ENCODE measurements around the gene MCM10. TPM values are rescaled to one million over a fixed set of nuclear protein-coding genes. Genes with fewer than 3 reads are reported as not detected.
"Not testable (repeated sequence)": the region's sequence is repeated elsewhere in the genome, so short reads cannot be mapped to it uniquely, and the experiment has no call there.

The MCM10 gene
- polyA plus RNA-seq, 2 donors: 1.4 to 2.6 TPM

- WGBS, 2 donors: 91 to 95% methylated on average over 8 of the region's 8 CpGs
- Histone ChIP-seq H3K4me3 (ENCODE audit: low read depth in 1 of 2, low read length in 2 of 2) (no peak overlapping the region), H3K36me3 (ENCODE audit: control insufficient read depth in 2 of 2, insufficient read depth in 2 of 2, low read length in 1 of 2) (no peaks in the 10 kb centered on the region), H3K9me3 (ENCODE audit: control insufficient read depth in 2 of 2, insufficient read depth in 1 of 2, low read depth in 1 of 2, low read length in 1 of 2) (no peaks in the 10 kb centered on the region), H3K27me3 (ENCODE audit: control insufficient read depth in 1 of 2, insufficient read depth in 2 of 2, low read length in 2 of 2) (no peaks in the 10 kb centered on the region), H3K27ac (ENCODE audit: low read depth in 2 of 2, low read length in 1 of 2) (no peak overlapping the region), H3K4me1 (ENCODE audit: control insufficient read depth in 2 of 2, insufficient read depth in 2 of 2, low read length in 1 of 2) (no peaks in the 10 kb centered on the region)
Measured at GRCh38 chr10:13225601-13226000, 64.2 kb downstream of the MCM10 start.

- WGBS, 2 donors: 82 to 85% methylated on average over 5 of the region's 5 CpGs
- H3K27me3 ChIP-seq (ENCODE audit: control insufficient read depth in 1 of 2, insufficient read depth in 2 of 2, low read length in 2 of 2): no peaks in the 10 kb centered on the region
- no peaks in the 10 kb centered on the region for H3K9me3 ChIP-seq (ENCODE audit: control insufficient read depth in 2 of 2, insufficient read depth in 1 of 2, low read depth in 1 of 2, low read length in 1 of 2)
- H3K27ac ChIP-seq (ENCODE audit: low read depth in 2 of 2, low read length in 1 of 2): no peak overlapping the region
- no peaks in the 10 kb centered on the region for H3K4me1 ChIP-seq (ENCODE audit: control insufficient read depth in 2 of 2, insufficient read depth in 2 of 2, low read length in 1 of 2)
- H3K4me3 ChIP-seq (ENCODE audit: low read depth in 1 of 2, low read length in 2 of 2): no peak overlapping the region
- no peaks in the 10 kb centered on the region for H3K36me3 ChIP-seq (ENCODE audit: control insufficient read depth in 2 of 2, insufficient read depth in 2 of 2, low read length in 1 of 2)
Measured at GRCh38 chr10:13227031-13227430, 65.7 kb downstream of the MCM10 start.

GRCh38 chr10:13231190-13231589 lies 69.8 kb downstream of the MCM10 start:
- WGBS, 2 donors: 68 to 69% methylated on average over 9 of the region's 9 CpGs
- no peak overlapping the region for H3K4me3 ChIP-seq (ENCODE audit: low read depth in 1 of 2, low read length in 2 of 2)

GRCh38 chr10:13231808-13232207 lies 70.5 kb downstream of the MCM10 start:
- 72 to 77% methylated on average over 6 of the region's 6 CpGs for WGBS, 2 donors
- H3K27ac ChIP-seq (ENCODE audit: low read depth in 2 of 2, low read length in 1 of 2): no peak overlapping the region
- H3K27me3 ChIP-seq (ENCODE audit: control insufficient read depth in 1 of 2, insufficient read depth in 2 of 2, low read length in 2 of 2): no peaks in the 10 kb centered on the region
- no peaks in the 10 kb centered on the region for H3K4me1 ChIP-seq (ENCODE audit: control insufficient read depth in 2 of 2, insufficient read depth in 2 of 2, low read length in 1 of 2)
- no peaks in the 10 kb centered on the region for H3K36me3 ChIP-seq (ENCODE audit: control insufficient read depth in 2 of 2, insufficient read depth in 2 of 2, low read length in 1 of 2)
- H3K9me3 ChIP-seq (ENCODE audit: control insufficient read depth in 2 of 2, insufficient read depth in 1 of 2, low read depth in 1 of 2, low read length in 1 of 2): no peaks in the 10 kb centered on the region
- no peak overlapping the region for H3K4me3 ChIP-seq (ENCODE audit: low read depth in 1 of 2, low read length in 2 of 2)

More at GRCh38 chr10:13231190-13231589, 69.8 kb downstream of the MCM10 start:
- no peaks in the 10 kb centered on the region for H3K9me3 ChIP-seq (ENCODE audit: control insufficient read depth in 2 of 2, insufficient read depth in 1 of 2, low read depth in 1 of 2, low read length in 1 of 2)
- H3K27me3 ChIP-seq (ENCODE audit: control insufficient read depth in 1 of 2, insufficient read depth in 2 of 2, low read length in 2 of 2): no peaks in the 10 kb centered on the region
- H3K27ac ChIP-seq (ENCODE audit: low read depth in 2 of 2, low read length in 1 of 2): no peak overlapping the region
- H3K36me3 ChIP-seq (ENCODE audit: control insufficient read depth in 2 of 2, insufficient read depth in 2 of 2, low read length in 1 of 2): no peaks in the 10 kb centered on the region
- H3K4me1 ChIP-seq (ENCODE audit: control insufficient read depth in 2 of 2, insufficient read depth in 2 of 2, low read length in 1 of 2): no peaks in the 10 kb centered on the region

DNA sequence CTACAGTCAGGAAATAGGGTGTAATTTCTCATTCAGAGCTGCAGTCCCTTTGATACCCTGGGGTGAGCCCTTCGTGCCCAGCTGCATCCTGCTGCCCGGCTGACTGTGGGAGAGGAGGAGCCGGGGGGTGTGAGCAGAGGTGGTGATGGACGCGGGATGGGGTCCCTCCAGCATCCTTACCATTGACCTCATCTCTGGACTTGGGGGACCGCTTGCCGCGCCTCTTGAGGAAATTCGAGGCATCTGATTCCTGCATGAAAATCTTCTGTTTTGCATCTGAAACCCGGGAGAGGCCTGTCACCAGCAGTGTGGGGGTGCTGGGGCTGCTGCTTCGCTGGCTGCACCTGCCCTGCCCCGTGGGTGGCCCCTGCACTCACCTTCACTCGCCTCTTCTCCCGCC lies 72.0 kb downstream of the MCM10 start:
- Histone ChIP-seq H3K4me3 (ENCODE audit: low read depth in 1 of 2, low read length in 2 of 2) (no peak overlapping the region), H3K36me3 (ENCODE audit: control insufficient read depth in 2 of 2, insufficient read depth in 2 of 2, low read length in 1 of 2) (no peaks in the 10 kb centered on the region), H3K9me3 (ENCODE audit: control insufficient read depth in 2 of 2, insufficient read depth in 1 of 2, low read depth in 1 of 2, low read length in 1 of 2) (no peaks in the 10 kb centered on the region), H3K27me3 (ENCODE audit: control insufficient read depth in 1 of 2, insufficient read depth in 2 of 2, low read length in 2 of 2) (no peaks in the 10 kb centered on the region), H3K4me1 (ENCODE audit: control insufficient read depth in 2 of 2, insufficient read depth in 2 of 2, low read length in 1 of 2) (no peaks in the 10 kb centered on the region), H3K27ac (ENCODE audit: low read depth in 2 of 2, low read length in 1 of 2) (no peak overlapping the region)
- WGBS, 2 donors: 55 to 63% methylated on average over 14 of the region's 14 CpGs

GRCh38 chr10:13234172-13234571 lies 72.8 kb downstream of the MCM10 start, which contains the start of gene UCMA:
Gene UCMA (minus strand): TSS chr10:13234374. CDS start chr10:13234258, 116 bp downstream.
- Histone ChIP-seq H3K27ac (ENCODE audit: low read depth in 2 of 2, low read length in 1 of 2) (no peak within 1 kb of the TSS), H3K4me1 (ENCODE audit: control insufficient read depth in 2 of 2, insufficient read depth in 2 of 2, low read length in 1 of 2) (no peaks in the 10 kb centered on the region), H3K27me3 (ENCODE audit: control insufficient read depth in 1 of 2, insufficient read depth in 2 of 2, low read length in 2 of 2) (no peaks in the 10 kb centered on the region), H3K36me3 (ENCODE audit: control insufficient read depth in 2 of 2, insufficient read depth in 2 of 2, low read length in 1 of 2) (no peaks in the 10 kb centered on the region), H3K9me3 (ENCODE audit: control insufficient read depth in 2 of 2, insufficient read depth in 1 of 2, low read depth in 1 of 2, low read length in 1 of 2) (no peaks in the 10 kb centered on the region), H3K4me3 (ENCODE audit: low read depth in 1 of 2, low read length in 2 of 2) (no peak within 1 kb of the TSS)
- 71 to 73% methylated on average over 10 of the region's 10 CpGs for WGBS, 2 donors

GRCh38 chr10:13234736-13235135 lies 73.4 kb downstream of the MCM10 start:
- H3K27ac ChIP-seq (ENCODE audit: low read depth in 2 of 2, low read length in 1 of 2); H3K4me1 ChIP-seq (ENCODE audit: control insufficient read depth in 2 of 2, insufficient read depth in 2 of 2, low read length in 1 of 2); H3K36me3 ChIP-seq (ENCODE audit: control insufficient read depth in 2 of 2, insufficient read depth in 2 of 2, low read length in 1 of 2); H3K27me3 ChIP-seq (ENCODE audit: control insufficient read depth in 1 of 2, insufficient read depth in 2 of 2, low read length in 2 of 2); H3K4me3 ChIP-seq (ENCODE audit: low read depth in 1 of 2, low read length in 2 of 2); H3K9me3 ChIP-seq (ENCODE audit: control insufficient read depth in 2 of 2, insufficient read depth in 1 of 2, low read depth in 1 of 2, low read length in 1 of 2): not testable (repeated sequence)
- 88 to 91% methylated on average over 13 of the region's 13 CpGs for WGBS, 2 donors

GRCh38 chr10:13236638-13237037 lies 75.3 kb downstream of the MCM10 start:
- H3K4me3 ChIP-seq (ENCODE audit: low read depth in 1 of 2, low read length in 2 of 2): no peak overlapping the region
- WGBS, 2 donors: 75% methylated on average over 8 of the region's 8 CpGs
- no peak overlapping the region for H3K27ac ChIP-seq (ENCODE audit: low read depth in 2 of 2, low read length in 1 of 2)

DNA sequence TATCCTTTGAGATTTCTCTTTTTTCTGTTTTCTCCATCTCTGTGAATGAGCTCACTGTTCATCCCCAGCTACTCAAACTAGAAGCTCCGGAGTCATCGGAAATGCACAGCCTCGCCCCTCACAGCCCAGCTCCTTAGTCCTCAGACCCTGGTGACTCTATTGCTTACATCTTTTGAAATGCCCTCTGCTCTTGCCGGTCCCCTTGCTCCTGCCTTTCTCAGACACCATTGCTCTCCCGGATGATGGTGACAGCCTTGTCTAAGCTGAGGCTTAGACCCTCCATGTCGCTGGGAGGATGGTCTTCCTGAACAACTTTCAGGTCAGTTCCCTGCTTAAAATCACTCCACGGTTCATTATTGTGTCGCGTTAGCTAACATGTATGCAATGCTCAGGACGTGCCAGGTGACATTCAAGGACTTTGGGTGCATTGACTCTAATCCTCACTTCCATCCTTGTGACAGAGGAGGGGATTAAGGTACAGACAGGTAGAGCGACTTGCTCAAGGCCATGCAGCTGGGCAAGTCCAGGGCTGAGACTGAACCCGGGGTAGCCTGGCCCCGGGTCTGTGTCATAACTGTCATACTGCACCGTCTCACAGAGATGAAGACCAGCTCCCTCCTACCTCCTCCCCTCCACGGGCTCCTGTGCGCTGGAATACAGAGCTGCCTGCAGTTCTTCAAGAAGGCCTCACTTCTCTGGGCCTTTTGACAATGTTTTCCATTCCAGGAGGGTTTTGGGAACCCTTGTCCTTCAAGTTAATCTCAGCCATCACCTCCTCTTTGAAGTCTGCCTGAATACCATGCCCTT lies 77.1 kb downstream of the MCM10 start:
- 76 to 77% methylated on average over 16 of the region's 16 CpGs for WGBS, 2 donors
- no peaks in the 10 kb centered on the region for H3K9me3 ChIP-seq (ENCODE audit: control insufficient read depth in 2 of 2, insufficient read depth in 1 of 2, low read depth in 1 of 2, low read length in 1 of 2)
- H3K36me3 ChIP-seq (ENCODE audit: control insufficient read depth in 2 of 2, insufficient read depth in 2 of 2, low read length in 1 of 2): no peaks in the 10 kb centered on the region
- H3K27me3 ChIP-seq (ENCODE audit: control insufficient read depth in 1 of 2, insufficient read depth in 2 of 2, low read length in 2 of 2): no peaks in the 10 kb centered on the region
- H3K27ac ChIP-seq (ENCODE audit: low read depth in 2 of 2, low read length in 1 of 2): no peak overlapping the region
- H3K4me1 ChIP-seq (ENCODE audit: control insufficient read depth in 2 of 2, insufficient read depth in 2 of 2, low read length in 1 of 2): no peaks in the 10 kb centered on the region
- H3K4me3 ChIP-seq (ENCODE audit: low read depth in 1 of 2, low read length in 2 of 2): no peak overlapping the region

More at GRCh38 chr10:13236638-13237037, 75.3 kb downstream of the MCM10 start:
- no peaks in the 10 kb centered on the region for H3K9me3 ChIP-seq (ENCODE audit: control insufficient read depth in 2 of 2, insufficient read depth in 1 of 2, low read depth in 1 of 2, low read length in 1 of 2)
- H3K4me1 ChIP-seq (ENCODE audit: control insufficient read depth in 2 of 2, insufficient read depth in 2 of 2, low read length in 1 of 2): no peaks in the 10 kb centered on the region
- H3K27me3 ChIP-seq (ENCODE audit: control insufficient read depth in 1 of 2, insufficient read depth in 2 of 2, low read length in 2 of 2): no peaks in the 10 kb centered on the region
- H3K36me3 ChIP-seq (ENCODE audit: control insufficient read depth in 2 of 2, insufficient read depth in 2 of 2, low read length in 1 of 2): no peaks in the 10 kb centered on the region

DNA sequence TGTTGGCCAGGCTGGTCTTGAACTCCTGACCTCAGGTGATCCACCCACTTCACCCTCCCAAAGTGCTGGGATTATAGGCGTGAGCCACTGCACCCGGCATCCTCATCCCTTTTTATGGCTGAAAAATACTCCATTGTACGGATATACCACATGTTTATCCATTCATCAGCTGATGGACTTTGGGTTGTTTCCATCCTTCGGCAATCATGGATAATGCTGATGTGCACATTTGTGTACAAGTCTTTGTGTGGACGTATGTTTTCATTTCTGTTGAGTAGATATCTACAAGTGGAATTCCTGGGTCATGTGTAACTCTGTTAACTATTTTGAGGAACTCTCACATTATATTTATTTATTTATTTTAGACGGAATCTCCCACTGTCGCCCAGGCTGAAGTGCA lies 78.6 kb downstream of the MCM10 start:
- H3K27ac ChIP-seq (ENCODE audit: low read depth in 2 of 2, low read length in 1 of 2): no peak overlapping the region
- WGBS, 2 donors: 93% methylated on average over 7 of the region's 7 CpGs
- H3K36me3 ChIP-seq (ENCODE audit: control insufficient read depth in 2 of 2, insufficient read depth in 2 of 2, low read length in 1 of 2): no peaks in the 10 kb centered on the region
- no peaks in the 10 kb centered on the region for H3K9me3 ChIP-seq (ENCODE audit: control insufficient read depth in 2 of 2, insufficient read depth in 1 of 2, low read depth in 1 of 2, low read length in 1 of 2)
- no peaks in the 10 kb centered on the region for H3K27me3 ChIP-seq (ENCODE audit: control insufficient read depth in 1 of 2, insufficient read depth in 2 of 2, low read length in 2 of 2)
- no peaks in the 10 kb centered on the region for H3K4me1 ChIP-seq (ENCODE audit: control insufficient read depth in 2 of 2, insufficient read depth in 2 of 2, low read length in 1 of 2)
- no peak overlapping the region for H3K4me3 ChIP-seq (ENCODE audit: low read depth in 1 of 2, low read length in 2 of 2)
